Neural crest cell (in vitro differentiated cells): Measurements from ENCODE around the gene EEF2K. TPM values are rescaled to one million over a fixed set of nuclear protein-coding genes. Genes with fewer than 3 reads are reported as not detected.
"Not testable (repeated sequence)": the region's sequence is repeated elsewhere in the genome, so short reads cannot be mapped to it uniquely, and the experiment has no call there.

ENCODE experiments used
- DNase-seq: peaks from one replicate; pipeline ENCODE4 v3.0.0; 2021; ENCODE audit warnings: low read depth, mixed read lengths, low spot score
- H3K27ac Mint-ChIP-seq: one replicate; pipeline ENCODE4 v1.8.0; 2021; ENCODE audit warnings: mild to moderate bottlenecking, mixed read lengths; ENCODE audit not compliant: unreplicated experiment
- H3K27me3 Mint-ChIP-seq: 2 replicates; pipeline ENCODE4 v1.8.0; 2021; ENCODE audit warnings: low read depth, mild to moderate bottlenecking, mixed read lengths
- H3K36me3 Mint-ChIP-seq: 2 replicates; pipeline ENCODE4 v1.8.0; 2021; ENCODE audit warnings: low read depth, mild to moderate bottlenecking, mixed read lengths
- H3K4me1 Mint-ChIP-seq: 2 replicates; pipeline ENCODE4 v1.8.0; 2021; ENCODE audit warnings: mixed read lengths
- H3K4me3 Mint-ChIP-seq: one replicate; pipeline ENCODE4 v1.8.0; 2021; ENCODE audit warnings: mild to moderate bottlenecking, mixed read lengths
- H3K9me3 Mint-ChIP-seq: 2 replicates; pipeline ENCODE4 v1.8.0; 2021; ENCODE audit warnings: mixed read lengths
- CTCF ChIP-seq: fragments of 200-600 bp; sonication (generic); conservative IDR thresholded peaks from 2 replicates; pipeline ENCODE4 v1.5.0; 2021; ENCODE audit warnings: antibody characterized with exemption, mild to moderate bottlenecking
- total RNA-seq: library from RNA; stranded (reverse); gene quantifications from 2 replicates; pipeline ENCODE4 v1.2.1, GENCODE V29; 2021

EEF2K gene
- total RNA-seq, 1 donor from 2014 or later: 20.3 TPM

- no peak overlapping the region for H3K27ac Mint-ChIP-seq
- no peaks in the 10 kb centered on the region for H3K36me3 Mint-ChIP-seq
- H3K27me3 Mint-ChIP-seq: peaks cover 59% of the 10 kb centered on the region
- no peak for TF ChIP-seq CTCF
- H3K4me3 Mint-ChIP-seq: no peak overlapping the region
- no peaks in the 10 kb centered on the region for H3K4me1 Mint-ChIP-seq
- peaks cover 5% of the 10 kb centered on the region for H3K9me3 Mint-ChIP-seq
- no peak for DNase-seq
Measured at GRCh38 chr16:22164482-22164881, 41.6 kb upstream of the EEF2K start.

- Mint-ChIP-seq H3K4me1 (no peaks in the 10 kb centered on the region), H3K27me3 (peaks cover 49% of the 10 kb centered on the region), H3K9me3 (peaks cover 5% of the 10 kb centered on the region), H3K36me3 (no peaks in the 10 kb centered on the region), H3K4me3 (no peak overlapping the region), H3K27ac (no peak overlapping the region)
- DNase-seq: no peak
- TF ChIP-seq CTCF: no peak
Measured at GRCh38 chr16:22165508-22166285, 40.4 kb upstream of the EEF2K start.

- Mint-ChIP-seq H3K4me3 (no peak overlapping the region), H3K36me3 (no peaks in the 10 kb centered on the region), H3K27me3 (peaks cover 8% of the 10 kb centered on the region), H3K4me1 (no peaks in the 10 kb centered on the region), H3K27ac (no peak overlapping the region), H3K9me3 (no peaks in the 10 kb centered on the region)
- no peak for DNase-seq
- no peak for TF ChIP-seq CTCF
Measured at GRCh38 chr16:22171953-22172352, 34.1 kb upstream of the EEF2K start.

DNA sequence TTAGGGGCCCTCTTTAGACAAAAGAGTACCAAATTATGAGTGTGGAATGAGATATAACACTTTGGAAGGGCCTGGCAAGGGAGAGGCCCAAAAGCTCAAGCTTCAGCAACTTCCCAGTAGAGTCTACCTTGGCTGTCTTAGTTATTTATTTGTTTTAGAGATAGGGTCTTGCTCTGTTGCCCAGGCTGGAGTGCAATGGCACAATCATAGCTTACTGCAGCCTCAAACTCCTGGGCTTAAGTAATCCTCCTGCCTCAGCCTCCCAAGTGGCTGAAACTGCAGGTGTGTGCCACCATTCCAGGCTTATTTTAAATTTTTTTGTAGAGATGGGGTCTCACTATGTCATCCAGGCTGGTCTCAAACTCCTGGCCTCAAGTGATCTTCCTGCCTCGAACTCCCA is 33.4 kb upstream of the EEF2K start:
- H3K4me3 Mint-ChIP-seq, H3K27me3 Mint-ChIP-seq, H3K36me3 Mint-ChIP-seq, H3K4me1 Mint-ChIP-seq, DNase-seq, H3K9me3 Mint-ChIP-seq, H3K27ac Mint-ChIP-seq: not testable (repeated sequence)

DNA sequence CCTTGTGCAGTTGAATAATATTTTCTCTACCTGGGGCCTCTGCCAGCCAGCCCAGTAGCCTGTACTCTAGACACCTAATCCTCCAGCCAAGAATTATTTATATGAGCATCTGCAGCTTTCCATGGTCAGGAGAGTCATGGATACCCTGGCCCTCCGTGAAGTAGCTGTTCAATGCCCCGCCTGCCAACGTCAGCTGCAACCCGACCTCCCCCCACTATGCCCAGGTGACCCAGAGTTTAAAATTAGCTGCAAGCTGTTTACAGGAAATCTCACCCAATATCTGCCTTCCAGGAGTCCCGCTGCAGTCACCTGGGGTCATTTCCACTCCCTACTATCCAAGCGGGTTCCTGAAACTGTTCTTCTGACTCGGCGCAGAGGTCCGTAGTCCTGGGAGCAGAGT is 31.4 kb upstream of the EEF2K start:
- H3K36me3 Mint-ChIP-seq: no peaks in the 10 kb centered on the region
- no peak overlapping the region for H3K27ac Mint-ChIP-seq
- no peak for DNase-seq
- H3K4me1 Mint-ChIP-seq: no peaks in the 10 kb centered on the region
- H3K4me3 Mint-ChIP-seq: no peak overlapping the region
- H3K9me3 Mint-ChIP-seq: no peaks in the 10 kb centered on the region
- H3K27me3 Mint-ChIP-seq: peaks cover 9% of the 10 kb centered on the region
- no peak for TF ChIP-seq CTCF
